ENCODE results near the gene RASA3.

RASA3 gene

DNA sequence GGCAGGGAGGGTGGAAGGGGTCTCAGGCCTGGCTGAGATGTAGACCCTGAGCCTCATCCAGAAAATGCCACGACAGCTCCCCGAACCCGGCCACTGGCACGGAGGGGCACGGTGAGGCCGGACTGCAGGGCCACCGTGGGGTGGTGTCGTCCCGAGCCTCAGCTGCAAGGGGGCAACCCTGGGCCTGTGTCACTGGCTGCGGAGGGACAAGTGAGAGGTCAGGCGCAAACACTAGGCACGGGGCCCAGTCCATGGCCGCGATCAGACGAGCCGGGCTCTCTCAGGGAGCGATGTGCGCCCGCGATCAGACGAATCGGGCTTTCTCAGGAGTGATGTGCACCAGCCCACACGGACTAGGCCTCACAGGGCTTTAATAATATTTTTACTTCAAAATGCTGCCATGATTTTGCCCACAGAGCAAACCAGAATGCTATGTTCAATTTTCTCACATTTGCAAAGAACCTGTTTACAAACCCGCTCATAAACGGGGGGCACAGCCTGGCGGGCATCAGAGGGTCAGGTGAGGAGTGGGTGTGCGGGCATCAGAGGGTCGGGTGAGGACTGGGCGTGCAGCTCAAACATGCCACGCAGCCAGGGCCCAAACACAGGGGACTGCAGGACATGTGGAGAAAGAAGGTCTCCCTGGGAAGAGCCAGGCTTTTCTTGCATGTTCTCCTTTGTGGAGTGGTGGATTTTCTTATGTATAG lies 115.9 kb downstream of the RASA3 start:
- no peak for DNase-seq

DNA sequence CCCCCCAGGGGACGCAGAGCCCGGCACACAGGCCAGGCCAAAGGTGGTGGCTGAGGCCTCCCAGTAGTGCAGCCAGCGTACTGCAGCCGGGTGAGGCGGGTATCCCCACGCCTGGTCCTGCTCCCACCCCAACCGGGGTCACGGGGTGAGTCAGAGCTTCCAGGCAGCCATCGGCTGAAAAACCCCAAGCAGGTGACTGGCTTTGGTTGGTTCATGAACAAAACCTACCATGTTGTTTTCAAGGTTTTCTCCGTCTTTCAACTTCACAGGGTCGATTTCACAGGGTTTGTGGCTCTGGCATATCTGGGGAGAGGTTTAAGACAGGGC lies 116.5 kb downstream of the RASA3 start:
- no peak for DNase-seq

DNA sequence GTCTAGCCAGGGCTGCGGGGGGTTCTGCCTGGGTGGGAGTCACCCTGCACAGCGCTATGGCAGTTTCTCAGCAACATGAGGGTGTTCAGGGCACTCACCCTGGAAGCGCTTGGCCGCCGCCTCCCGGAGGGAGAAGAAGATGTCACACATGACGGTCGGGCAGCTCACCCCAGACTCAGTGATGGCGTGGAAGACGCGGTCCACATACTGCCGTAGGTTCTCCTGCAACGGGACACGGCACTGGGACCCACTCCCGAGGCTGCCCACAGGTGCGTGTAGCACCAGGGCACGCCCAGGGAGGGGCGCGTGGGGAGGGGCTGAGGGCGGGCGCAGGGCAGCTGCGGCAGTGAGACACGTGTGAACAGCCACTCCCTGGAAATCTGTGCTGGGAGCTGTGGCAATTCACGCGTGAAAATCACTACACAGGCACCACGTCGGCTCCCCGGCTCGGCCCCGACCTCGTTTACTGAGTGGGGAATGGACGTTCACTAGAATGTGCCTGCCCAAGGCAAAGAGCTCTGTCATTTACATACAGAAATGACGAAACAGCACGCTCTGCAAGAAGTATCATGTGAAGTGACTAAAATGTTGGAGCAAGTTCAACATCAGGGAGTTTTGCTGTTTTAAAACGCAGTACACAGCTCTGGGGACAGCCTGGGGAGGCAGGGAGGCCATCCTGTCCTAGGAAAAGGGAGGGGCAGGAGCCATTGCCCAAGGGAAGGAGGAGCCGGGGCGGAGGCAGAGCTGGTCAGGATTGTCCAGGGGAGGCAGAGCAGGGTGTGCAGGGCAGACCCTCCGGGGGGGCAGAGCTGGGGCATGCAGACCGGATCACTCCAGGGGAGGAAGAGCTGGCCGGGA lies 117.1 kb downstream of the RASA3 start:
- DNase-seq: no peak

DNA sequence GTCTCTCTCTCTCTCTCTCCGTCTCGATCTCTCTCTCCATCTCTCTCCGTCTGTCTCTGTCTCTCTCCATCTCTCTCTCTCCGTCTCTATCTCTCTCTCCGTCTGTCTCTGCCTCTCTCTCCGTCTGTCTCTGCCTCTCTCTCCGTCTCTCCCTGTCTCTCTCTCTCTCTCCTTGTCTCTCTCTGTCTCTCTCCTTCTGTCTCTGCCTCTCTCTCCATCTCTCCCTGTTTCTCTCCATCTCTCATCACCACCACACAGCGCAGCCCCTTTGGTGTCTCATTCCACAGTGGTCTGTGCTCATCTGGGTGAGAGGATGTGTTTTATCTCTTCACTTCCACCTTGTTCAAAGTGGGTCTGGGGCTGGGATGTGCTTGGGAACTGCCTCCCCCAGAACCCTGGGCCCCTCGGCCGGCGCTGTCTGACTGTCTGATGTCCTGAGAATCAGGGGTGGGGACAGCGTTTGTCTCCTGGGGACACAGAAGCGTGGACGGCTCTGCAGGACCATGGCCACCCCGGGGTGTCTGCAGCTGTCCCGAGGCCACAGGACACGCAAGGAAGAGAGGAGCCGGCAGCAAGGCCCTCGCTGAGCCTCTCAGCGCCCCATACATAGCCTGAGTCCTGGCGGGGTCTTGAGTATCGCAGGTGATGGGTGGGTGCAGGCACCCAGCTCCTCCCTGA lies 118.3 kb downstream of the RASA3 start:
- DNase-seq: no peak

DNA sequence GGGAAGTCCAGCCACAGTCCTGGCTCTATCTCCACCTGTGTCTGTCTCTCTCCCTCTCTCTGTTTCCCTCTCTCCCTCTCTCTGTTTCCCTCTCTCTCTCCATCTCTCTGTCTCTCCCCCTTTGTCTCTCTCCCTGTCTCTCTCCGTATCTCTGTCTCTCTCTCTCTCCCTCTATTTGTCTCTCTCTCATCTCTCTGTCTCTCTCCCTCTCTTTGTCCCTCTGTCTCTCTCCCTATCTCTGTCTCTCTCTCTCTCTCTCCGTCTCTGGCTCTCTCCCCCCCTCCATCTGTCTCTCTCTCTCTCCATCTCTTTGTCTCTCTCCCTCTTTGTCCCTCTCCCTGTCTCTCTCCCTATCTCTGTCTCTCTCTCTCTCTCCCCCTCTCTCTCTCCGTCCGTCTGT lies 119.1 kb downstream of the RASA3 start:
- no peak for DNase-seq

DNA sequence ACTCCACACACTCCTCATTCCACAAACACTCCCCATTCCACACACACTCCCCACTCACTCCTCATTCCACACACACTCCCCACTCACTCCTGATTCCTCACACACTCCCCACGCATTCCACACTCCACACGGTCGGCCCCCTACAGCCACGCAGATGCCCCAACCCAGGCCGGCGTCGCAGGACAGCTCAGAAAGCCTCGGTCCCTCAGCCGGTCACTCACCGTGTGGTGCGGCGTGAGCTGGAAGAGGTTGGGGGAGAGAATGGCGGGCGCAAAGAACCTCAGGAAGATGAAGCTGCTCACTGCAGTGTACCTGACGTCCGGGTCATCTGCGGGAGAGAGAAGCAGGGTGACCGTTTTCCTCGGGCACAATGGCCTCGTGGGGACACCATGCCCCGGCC lies 119.5 kb downstream of the RASA3 start:
- no peak for DNase-seq

DNA sequence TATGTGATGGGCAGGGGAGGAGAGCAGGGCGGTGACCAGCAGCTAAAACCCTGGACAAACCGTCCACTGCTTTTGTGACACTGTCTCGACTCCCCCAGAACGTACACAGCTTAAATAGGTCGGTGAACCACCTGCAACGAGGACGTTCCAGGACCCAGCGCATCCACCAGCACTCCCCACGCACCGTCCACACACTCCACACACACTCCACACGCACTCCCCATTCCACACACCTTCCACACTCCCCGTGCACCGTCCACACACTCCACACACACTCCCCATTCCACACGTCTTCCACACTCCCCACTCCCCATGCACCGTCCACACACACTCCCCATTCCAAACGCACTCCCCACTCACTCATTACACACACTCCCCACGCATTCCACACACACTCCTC lies 120.3 kb downstream of the RASA3 start:
- no peak for DNase-seq

DNA sequence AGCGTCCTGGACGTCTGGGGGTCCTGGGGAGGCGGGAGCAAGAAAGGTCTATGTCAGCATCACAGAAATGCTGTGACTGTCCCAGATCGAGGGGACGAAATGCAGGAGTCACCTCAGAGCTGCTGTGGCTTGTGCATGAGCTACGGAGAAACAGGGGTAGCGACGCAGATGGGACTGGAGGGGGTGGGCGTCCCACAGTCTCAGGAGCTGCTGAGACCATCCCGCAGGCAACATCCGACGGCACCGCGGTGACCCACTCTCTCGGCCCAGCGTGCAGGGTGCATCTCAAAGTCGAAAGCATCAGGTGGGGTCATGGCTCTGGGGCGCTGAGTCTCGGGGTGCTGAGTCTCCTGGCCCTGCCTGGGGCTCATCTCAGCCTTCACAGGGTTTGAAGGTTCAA lies 121.2 kb downstream of the RASA3 start:
- DNase-seq: no peak

DNA sequence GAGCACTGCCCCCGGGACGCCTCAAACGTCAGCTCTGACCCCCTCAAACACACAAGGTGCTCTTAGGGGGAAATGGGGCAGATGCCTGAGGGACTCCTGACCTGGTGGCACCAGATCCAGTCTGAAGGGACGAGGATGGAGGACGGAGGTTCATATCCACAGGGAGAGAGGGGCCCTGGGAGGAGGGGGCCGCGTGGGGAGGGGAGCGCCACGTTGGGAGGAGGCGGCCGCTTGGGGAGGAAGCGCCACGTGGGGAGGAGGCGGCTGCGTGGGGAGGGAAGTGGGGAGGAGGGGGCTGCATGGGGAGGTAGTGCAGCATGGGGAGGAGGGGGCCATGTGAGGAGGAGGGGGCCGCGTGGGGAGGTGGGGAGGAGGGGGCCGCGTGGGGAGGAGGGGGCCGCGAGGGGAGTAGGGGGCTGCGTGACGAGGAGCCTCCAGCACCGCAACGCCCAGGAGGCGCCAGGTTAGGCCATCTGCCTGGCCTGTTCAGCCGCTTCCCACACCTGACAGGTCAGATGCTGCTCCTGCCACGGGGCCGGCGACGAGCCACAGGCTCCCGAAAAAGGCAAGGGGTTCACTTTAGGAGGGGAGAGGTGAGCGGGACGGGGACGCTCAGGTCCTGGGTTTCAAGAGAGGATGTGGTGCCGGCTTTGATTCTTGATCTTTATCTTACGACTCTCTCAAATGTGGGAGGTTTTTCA lies 121.9 kb downstream of the RASA3 start:
- DNase-seq: no peak

DNA sequence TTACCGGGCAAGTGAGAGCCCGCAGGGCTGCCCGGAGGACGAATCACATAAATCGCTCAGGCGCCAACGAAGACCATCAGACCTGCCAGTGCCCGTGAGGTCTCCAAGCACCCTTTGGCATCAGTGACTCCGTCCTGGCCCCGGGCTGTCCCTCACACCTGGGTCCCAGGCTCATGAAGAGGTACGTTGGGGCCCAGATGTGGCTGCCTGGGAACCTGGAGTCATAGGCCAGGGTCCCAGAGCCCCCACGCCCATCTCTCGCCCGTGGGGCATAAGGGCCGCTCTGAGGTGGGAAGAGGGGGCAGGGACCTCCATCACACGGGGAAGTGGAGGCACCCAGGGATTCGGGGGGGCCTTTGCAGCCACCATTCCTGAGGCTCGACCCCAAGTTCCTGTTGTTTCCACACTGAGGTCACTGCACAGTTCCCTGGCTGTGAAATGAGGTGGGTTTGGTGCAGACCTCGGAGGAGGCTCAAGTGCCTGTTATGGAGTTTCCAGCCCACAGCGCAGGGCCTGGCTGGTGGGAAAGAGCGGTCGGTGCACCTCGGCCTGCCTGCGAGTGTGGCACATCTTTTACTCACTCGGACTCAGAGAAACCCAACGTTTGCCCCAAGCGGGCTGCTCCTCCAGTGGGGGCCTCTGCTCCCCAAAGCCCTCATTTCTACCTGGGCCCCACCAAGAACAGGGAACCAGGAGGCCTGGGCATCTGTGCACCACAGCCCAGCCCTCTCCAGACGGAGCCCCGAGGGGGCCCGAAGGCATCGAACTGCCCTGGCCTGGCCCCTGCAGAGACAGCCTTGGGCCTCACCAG lies 122.6 kb downstream of the RASA3 start:
- no peak for DNase-seq

DNA sequence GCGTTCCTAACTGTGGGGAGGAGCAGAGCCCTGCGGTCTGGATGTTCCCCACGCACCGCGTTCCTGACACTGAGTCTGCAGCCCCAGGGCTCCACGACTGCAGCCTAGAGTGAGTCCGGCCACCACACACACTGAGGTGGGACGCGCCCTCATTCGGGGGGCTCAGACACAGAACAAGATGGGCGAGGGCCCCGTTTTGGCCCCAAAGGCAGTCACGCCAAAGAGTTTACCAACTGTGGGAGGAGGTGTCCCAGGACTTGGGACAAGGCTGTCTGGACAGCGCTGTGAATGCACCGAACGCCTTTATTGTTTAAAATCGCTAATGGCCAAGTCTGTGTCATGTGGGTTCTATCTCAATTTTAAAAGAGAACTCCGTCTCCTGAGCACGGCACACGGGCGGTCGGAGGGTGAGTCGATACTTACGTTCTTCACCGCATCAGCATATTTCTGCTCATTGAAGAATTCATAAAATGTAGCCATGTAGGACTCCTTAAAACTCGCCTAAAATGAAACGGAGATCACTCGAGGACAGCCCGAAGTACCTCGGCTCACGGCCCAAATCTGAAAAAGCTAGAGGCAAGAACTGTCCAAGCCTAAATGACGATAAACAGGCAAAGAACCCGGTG lies 123.3 kb downstream of the RASA3 start:
- DNase-seq: no peak

DNA sequence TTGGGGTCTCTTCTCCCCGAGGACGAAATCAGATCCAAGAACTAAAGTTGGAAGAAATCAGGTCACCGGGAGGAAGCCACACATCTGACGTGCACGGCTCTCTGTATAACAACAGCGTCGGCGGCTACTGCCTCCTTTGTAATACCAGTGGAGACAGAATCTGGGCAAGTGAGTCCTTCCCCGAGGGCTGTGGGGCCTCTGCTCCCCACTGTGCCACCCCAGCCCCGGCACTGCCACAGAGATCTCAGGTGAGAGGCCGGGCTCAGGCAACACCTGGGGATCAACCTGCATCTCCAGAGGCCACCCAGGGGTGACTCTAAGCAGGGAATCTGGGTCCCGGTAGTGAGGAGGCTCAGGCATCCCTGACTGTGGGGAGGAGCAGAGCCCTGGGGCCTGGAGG lies 124.9 kb downstream of the RASA3 start:
- DNase-seq: no peak

DNA sequence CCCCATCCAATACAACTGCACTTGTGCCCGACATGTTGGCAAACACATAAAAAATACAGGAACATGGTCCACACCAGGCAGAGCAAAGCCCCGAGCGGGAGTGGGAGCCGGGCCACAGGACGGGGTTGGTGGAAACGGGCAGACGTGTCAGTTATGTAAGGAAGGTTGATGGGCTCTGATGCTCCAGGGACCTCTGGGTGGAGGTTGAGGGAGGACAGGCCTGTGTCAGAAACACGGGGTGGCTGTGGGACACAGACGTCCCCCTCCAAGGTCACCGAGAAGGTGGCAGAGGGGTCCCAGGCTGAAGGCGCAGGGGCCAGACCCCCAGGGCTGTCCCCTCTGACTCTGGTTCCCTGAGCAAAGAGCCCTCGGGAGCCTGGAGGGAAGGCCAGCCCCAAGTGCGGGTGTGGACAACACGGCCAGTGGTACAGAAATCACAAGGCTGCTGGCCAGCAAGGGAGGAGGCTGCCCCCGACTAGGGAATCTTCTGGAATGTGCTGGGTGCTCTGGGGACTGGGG lies 127.2 kb downstream of the RASA3 start:
- no peak for DNase-seq

DNA sequence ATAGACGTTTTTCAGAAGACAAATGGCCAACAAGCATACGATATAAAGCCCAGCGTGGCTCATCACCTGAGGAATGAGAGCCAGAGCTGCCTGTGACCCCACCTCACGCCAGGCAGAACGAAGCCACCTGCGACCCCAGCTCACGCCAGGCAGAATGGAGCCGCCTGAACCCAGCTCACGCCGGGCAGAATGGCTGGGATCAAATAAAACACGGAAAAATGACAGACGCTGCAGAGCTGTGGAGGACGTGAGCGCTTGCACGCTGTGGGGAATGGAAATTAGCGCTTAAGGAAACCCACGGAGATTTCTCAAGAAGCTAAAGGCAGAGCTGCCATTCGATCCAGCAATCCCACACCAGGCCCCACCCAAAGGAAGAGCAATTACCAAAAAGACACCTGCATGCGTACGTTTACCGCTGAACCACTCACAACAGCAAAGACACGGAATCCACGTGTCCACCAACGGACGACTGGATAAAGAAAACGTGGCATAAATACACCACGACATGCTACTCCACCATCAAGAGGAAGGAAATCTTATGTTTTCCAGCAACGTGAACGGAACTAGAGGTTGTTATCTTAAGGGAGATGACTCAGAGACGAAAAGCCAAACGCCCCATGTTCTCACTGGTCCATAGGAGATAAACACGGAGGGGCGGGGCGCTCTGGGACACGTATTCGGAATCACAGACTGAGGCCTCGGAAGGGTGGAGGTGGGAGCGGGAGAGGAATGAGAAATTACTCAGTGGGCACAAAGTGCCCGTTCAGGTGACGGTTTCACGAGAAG lies 127.8 kb downstream of the RASA3 start:
- no peak for DNase-seq

DNA sequence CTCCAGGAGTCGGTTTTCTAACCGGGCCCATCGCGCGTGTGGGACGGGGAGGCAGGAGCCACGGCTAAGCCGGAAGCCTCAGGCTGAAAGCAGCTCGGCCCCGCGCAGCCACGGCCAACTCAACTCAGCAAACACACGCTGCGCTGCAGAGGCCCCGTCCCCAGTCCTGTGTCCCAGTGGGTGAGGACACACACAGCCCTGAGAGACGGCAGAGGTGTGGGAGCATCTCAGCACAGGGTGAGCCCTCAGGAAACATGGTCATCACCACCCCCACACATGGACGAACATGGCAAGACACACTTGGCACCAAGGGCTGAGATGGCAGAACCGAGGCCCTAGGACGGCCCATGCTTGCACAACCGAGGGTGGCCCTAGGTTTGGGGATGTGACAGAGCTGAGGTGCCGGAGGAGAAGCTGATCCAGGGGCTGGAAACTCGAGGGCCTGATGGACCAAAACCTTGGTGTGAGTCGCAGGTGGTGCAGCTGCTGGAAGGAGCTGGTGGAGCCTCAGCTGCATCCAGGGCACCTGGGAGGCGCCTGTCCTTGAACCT lies 129.6 kb downstream of the RASA3 start:
- no peak for DNase-seq

DNA sequence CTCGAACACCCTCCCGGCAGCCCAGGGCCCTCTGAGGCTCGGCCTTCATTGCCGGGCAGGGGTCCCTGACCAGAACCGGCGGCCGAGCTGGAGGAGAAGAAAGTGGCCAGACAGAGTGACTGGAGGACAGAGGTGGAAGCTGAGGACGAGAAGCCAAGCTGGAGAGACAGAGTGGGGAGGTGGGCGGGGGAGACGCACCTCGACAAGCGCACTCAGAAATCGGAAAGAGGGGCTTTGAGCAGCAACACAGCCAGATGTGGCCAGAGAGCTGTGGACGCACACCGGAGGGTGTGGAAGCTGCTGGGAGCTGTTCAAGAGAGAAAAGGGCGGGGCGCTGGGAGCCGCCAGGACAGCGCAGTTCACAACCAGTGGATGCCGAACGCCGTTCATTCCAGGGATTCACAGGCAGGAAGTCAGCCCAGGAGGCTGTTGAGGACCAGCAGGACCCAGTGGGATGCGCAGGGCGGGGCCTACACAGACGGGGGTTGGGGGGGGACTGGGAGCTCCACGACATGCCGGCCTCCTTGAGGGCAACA lies 130.3 kb downstream of the RASA3 start:
- no peak for DNase-seq

DNA sequence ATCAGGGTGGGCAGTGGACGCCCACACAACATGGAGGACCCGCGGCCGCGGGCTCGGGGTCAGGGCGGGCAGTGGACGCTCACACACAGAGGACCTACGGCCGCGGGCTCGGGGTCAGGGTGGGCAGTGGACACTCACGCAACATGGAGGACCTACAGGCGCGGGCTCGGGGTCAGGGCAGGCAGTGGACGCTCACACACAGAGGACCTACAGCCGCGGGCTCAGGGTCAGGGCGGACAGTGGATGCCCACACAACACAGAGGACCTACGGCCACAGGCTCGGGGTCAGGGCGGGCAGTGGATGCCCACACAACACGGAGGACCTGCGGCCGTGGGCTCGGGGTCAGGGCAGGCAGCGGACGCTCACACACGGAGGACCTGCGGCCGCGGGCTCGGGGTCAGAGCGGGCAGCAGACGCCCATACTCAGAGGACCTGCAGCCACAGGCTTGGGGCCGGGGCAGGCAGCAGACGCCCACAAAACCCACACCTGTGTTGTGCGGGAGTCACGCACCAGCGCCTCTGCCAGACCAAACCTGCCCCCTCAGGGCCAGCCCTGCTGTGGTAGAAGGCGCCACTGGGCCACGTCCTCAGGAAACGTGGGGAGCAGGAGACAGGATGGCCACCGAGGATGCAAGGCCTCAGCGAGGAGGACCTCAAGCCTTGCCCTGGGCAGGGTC lies 131.0 kb downstream of the RASA3 start:
- no peak for DNase-seq

DNA sequence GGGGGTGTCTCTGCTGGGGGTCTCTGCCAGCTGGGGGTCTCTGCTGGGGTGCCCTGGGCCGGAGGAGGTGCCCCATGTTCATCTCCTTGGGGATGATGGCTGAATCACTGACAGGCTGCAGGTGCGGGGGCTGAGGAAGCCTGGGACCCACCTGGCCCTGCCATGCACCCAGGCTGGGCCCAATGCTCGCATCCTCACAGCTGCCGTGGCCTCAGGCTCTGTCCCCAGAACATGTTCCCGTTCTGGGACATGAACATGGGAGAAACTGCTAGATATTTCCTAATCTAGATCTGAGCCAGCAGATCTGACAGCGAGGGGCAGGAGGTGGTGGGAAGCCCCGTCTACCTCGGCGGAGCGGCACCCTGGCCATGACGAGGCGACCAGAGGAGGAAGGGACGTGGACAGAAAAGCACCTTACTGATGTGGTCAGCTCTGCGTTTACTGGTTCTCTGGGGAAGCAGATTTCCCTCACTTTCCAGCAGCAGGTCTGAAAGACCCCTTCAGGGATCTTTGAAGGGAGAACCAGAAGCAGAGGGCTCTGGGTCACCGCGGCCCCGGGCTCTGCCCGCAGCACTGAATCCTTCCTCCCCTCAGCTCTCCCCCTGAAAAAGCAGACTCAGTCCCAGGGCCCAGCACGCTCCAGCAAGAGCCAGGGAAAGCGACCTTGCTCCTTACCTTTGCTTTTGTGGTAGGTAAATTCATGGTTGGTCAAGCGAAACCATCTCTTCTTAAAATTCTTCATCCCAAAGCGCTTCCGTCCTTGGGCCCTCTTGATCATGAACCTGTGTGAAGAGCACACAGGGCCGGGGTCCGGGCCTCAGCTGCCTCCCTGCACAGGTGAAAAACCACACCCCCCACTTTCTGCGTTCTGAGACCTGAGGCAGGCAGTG lies 132.0 kb downstream of the RASA3 start:
- no peak for DNase-seq

DNA sequence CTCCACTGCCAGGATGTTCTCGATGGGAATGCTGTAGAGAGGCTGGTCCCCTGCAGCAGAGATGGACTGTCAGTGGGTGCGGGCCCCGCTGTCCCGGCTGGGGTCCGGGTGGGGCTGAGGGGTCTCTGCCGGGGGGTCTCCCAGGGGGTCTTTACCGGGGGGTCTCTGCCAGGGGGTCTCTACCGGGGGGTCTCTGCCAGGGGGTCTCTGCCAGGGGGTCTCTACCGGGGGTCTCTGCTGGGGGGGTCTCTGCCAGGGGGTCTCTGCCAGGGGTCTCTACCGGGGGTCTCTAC lies 132.9 kb downstream of the RASA3 start:
- no peak for DNase-seq

All from activated gamma-delta T cell (primary cell).